ENCODE results near the gene KLHL33.

Gene KLHL33

DNA sequence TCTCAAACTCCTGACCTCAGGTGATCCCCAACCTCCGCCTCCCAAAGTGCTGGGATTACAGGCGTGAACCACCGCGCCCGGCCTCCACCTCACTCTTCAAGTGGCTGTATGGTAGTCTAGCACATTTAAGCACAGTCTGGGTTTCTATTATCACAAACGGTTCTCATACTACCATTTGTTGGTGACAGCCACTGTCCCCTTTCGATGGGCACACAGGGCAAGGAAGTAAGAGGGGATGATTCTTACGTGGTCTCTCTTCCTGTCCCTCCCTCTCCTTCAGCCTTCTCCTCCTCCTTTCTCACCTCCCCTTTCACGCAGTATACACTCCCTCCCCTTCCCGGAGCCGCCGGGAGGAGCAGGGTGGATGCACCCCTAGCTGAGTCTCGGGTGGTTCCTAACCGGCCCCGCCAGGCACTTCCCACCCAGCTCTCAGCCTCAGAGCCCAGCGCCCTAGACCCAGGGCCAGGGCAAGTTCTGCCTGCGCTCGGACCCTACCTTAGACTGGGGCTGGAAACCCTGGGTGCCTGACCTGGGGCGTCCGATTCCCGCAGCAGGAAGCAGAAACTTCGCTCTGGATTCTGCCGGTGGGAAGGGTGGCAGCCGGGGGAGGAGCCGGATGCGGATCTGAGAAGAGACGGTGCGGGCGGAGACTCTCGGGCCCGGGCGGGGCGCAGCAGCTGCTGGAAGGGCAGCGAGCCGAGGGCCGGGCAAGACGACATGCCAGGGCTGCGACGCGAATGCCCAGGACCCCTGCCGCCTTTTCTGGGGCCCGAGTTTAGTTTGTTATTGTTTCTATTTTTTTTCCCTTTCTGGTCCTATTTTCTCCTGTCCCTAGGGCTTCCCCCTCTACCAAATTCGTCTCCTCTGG lies 22.9 kb downstream of the KLHL33 start, which contains the start of gene TEP1:
Gene TEP1 (minus strand): TSS at position 626 of the 868 bp plus-strand sequence. CDS start 5,062 bp downstream, outside the sequence.
- peak; percentile 79 for DNase-seq

DNA sequence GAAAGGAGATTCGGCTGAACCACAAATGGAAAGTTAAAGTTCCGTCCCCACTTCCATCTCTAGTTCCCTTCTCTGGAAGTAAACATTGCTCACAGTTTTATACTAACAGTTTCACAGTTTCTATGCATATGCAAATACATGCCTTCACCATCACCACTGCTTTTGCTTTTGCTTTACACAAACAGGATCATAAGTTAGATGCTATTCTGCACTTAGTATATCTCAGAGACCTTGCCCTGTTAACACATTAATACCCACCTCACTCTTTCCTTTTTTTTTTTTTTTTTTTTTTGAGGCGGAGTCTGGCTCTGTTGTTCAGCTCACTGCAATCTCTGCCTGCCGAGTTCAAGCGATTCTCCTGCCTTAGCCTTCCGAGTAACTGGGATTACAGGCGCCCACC lies 23.6 kb downstream of the KLHL33 start:
- no peak for DNase-seq

DNA sequence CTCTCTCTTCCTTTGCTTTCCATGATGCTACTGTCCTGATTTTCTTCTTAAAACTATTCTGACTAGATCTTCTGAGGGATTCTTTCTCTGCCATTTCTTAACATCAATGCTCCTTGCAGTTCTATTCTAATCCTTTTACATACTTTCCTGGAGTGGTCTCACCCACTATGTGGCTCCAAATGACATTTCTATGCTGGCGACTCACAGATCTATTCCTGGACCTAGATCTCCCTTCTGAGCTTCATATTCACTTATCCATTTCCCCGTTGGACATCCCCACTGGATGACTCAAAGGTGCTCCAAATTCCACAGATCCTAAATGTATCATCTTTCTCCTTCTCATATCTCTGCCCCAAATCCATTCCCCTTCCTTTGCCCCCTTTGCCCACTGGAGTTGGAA lies 26.7 kb downstream of the KLHL33 start:
- DNase-seq, result no peak

DNA sequence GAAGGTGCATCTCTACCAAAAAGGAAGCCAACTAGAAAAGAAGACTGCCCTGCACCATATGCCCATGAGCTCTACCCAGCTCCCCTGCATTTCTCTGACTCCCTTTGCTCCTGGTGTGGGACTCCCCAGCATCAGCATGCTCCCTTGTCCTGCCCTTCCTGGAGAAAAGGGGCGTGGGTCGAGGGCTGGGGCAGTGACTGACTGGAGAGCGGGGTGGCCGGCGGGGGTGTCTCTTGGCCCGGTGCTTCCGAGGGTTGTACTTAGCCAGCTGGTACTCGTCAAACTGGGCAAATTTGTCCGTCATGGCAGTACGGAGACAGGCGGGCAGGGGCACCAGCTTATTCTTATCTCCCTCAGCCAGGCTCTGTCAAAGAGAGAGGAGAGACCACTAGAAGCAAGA lies 32.4 kb downstream of the KLHL33 start:
- no peak for DNase-seq

DNA sequence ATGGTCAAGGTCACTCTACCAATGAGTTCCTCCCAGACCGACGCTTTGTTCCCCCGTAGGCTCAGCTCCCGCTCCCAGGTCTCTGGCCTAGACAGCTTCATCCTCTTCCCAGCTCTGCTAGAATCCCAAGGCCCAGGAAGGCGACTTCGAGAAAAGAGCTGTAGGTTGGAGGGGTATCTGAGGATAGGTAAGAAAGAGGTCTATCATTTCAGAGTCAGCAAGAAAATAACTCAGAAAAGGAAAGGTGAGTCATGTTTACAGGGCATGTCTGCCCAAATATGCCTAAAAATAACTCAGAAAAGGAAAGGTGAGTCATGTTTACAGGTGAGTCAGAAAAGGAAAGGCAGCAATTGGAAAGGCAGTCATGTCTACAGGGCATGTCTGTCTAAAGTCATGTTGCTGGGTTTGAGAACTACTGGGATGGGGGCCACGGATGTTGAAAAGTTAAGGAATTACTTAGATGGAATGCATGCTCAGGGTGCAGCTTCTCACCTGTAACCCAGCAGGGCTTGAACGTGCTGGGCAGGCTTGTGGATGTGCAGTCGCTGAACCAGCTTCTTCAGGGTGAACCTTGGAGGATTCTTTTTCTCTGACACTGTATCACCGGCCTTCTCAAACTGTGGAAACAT lies 34.9 kb downstream of the KLHL33 start:
- DNase-seq, result no peak

DNA sequence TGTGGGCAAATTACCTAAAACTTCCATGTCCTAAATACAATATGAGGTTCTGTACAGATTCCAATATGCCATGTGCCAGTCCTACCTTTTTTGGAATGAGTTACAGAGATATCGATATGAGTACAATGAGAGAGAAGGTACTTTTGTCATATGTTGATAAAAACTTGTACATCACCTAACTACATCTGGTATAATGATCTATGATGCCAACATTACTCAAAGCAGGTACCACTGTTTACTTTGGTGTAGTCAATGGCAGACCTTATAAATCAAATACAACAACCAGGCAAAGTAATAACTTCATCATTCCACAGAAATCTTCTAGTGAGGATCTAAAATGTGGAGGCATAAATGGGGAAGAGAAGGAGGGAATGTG lies 35.4 kb downstream of the KLHL33 start:
- no peak for DNase-seq

DNA sequence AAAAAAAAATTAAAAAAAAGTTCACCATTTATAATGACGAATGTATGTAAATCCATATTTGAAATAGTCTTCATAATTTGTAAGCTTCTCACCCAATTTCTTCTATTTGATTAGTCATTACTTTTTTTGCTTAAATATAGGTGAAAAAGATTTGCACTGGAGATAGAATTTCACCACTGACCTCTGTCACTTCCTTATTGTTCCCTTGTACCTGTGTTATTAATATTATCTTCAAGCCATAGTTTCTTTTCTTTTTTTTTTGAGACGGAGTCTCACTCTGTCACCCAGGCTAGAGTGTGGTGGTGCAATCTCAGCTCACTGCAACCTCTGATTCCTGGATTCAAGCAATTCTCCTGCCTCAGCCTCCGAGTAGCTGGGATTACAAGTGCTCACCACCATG lies 38.5 kb downstream of the KLHL33 start:
- DNase-seq, result no peak

DNA sequence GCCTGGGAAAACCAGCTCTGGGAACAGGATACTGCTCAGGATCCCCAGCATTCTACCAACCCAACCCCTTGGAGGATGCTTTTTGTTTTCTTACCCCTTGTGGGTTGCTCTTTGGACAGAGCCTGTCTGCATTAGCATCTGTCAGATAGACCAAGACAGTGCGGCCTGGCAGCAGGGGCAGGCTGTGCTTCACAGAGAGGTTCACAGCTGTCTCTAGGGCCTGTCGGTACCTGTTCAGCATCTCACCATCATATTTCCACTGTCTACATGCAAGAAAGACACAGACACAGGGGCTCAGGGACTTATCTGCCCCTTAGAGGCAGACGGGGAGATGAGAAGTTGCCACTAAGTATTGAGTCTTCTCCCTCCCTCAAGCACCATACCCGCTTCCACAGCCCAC lies 44.5 kb downstream of the KLHL33 start:
- DNase-seq, result no peak

DNA sequence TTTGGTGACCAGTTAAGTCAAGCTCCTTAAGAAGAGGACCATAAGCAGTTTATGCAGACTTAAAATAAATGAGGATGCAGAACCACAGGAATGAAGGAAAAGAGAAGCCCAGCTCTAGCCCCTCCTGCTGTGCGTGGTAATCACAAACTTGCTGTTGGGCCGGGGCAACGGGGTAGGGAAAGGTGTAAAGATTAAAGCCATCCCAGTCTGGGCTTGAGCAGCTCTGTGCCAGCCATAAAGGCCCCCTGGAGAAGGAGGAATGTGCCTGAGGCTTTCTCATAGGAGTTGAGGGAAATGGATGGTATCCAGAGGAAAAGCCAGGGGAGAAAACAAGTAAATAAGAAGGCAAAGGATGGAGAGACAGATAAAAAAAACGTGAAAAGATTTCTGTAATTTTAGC lies 47.8 kb downstream of the KLHL33 start:
- no peak for DNase-seq

DNA sequence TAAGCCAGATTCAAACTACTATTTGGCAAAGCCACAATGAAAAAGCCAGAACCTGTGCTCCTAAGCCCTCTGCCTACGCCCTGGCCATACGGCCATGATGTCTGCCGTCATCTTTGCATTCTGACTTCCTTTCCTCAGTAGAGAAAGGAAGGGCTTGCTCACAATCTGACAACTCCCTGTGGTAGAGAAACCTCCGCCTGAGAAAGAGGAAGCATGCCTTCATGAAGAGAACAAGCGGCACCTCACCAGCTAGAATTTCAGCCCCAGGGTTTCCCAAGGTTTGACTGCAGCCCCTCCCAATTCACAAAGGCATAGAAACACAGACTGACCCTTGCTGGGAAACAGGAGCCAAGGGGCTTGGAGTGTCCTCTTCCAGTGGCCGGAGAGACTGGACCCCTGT lies 48.4 kb downstream of the KLHL33 start:
- DNase-seq, result no peak

DNA sequence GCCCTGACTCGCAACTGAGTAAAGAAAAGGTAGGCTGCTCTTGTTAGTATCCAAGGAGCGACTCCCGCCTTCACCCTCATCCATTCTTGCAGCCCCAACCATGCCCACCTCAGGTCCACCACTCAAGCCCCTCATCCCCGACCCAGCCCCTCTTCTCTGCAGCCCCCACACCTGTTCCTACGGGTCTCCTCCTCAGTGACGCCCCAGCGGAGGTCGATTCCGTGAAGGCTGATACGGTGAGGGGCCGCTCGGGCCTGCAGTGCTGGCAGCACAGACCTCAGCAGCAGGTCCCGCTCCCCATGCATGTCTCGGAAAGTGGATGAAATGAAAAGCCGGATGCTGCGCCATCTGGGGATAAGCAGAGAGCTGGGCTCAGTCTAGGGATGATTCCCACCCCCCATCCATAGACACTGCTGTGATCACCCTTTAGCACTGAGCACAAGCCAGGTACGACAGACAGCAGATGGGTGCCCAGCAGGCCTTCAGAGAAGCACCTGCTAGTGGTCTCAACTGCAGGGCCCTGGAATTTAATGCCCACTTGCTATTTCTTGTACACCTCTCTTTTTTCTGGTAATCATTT lies 49.6 kb downstream of the KLHL33 start:
- no peak for DNase-seq

DNA sequence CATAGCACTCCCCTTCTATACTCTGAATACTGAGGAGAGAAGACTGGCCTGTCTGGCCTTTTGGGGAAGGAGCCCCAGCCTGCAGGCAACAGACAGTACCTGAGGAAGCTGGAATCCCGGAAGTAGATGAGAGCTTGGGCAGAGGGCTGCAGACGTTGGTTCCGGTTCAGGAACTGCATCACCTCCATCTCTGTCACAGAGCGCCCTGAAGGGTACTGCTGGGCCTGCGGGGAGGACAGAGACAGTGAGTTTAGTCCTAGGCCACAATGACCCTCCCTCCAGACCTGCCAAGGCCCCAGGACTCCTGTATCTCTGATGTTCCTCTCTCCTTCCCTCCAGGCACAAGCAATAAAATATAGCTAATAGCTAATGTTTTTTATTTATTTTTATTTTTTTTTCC lies 51.1 kb downstream of the KLHL33 start:
- no peak for DNase-seq

DNA sequence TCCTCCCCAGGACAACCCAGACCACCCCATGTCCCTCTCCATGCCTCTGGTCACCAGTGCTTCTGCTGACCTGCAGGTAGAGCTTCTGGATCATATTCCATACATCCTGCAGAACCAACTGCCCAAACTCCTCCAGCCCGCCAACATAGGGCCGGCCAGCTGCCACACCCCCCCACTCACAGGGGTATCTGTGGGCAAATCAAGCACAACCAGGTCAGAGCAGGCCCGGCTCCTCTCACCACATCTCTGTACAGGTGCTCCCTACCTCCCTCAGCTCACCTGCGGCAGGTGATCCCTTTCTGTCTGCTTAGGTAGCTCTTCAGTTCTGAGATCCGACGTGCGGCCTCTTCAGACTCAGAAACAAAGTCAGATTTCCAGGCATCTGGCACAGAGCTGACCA lies 51.6 kb downstream of the KLHL33 start:
- no peak for DNase-seq

DNA sequence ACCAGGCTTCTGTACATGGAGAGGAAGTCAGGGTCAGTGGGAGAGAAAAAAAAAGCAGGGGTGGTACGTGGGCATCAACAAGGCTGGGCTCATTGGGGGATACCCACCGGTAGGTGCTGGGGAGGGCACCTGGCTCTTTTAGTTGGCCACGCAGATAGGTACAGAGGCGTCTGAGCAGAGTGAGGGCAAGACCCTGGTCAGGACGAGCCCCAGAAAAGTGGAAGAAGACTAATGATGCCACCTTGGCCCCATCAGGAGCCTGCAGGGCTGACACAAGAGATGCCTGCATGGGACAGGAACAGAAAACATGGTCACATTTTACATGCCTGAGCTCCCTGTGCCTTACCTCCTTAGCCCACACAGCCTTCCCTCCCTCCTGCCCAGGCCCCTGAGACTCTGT lies 52.3 kb downstream of the KLHL33 start:
- no peak for DNase-seq

DNA sequence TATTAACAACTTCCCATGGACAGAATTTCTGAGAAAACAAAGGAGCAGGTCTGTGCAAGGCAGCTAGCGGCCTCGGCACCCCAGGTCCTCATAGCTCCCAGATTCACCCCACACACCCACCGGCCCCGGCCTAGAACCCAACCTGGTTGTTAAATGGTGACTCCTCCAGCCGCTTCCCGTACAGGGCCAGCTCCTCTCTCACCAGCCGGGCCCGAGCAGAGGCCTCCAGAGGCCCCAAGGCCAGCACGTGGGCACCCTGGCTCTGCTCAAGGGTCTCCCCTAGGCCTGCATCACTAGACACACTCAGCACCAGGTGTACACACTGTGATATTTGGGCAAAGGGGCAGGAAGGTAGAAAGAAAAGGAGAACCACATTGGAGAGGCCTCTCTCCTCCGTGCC lies 52.9 kb downstream of the KLHL33 start:
- DNase-seq, result no peak

DNA sequence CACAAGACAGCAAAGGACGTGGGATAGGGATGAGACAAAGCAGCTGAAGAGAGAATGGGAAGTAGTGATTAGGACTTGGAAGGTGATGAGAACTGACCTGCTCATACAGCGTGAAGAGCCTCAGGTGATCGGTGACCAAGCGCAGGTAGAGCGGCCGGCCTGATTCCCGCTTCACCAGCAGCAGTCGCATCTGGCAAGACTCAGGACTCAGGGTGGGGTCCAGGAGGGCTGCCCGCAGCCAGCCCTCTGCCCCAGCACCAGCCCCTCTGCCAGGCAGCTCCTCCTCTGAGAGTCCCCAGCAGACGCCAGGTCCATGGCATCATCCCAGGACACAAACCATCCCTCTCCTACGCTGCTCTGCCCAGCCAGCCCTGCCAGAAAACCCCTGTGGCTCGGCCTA lies 53.4 kb downstream of the KLHL33 start:
- no peak for DNase-seq

DNA sequence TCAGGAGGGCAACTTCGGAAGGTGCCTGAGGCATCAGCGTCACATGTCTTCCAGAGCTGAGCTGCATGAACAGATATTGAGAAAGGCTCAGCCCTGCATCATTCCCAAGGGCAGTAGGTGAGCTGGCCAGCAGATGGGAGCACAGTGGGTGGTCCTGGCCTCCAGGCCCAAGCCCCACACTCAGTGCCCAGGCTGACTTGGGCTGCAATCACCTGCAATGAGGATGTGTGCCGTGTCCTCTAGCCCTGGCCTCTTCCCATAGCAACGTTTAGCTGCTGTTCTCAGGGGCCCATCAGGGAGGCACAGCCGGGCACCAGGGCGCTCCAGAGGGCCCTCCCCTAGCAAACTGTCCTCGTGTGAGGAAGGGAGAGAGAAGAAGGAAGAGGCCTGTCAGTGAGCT lies 54.6 kb downstream of the KLHL33 start:
- no peak for DNase-seq

DNA sequence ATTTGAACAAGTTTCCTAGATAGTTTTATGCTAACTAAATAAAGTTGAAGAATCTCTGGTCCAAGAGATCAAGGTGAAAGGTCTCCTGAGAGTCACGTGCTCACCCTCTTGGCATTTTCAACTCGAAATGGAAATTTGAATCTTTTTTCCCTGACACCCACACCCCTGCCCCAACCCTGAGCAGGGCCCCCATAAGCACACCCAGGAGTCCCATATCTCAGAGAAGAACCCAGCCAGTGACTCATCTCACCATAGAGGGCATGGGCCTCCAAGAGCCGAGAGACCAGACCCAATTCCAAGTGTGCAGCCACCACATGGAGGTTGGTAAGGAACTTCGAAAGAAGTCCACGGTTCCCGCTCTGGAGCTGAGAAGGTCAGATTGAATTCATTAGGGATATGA lies 55.3 kb downstream of the KLHL33 start:
- no peak for DNase-seq

DNA sequence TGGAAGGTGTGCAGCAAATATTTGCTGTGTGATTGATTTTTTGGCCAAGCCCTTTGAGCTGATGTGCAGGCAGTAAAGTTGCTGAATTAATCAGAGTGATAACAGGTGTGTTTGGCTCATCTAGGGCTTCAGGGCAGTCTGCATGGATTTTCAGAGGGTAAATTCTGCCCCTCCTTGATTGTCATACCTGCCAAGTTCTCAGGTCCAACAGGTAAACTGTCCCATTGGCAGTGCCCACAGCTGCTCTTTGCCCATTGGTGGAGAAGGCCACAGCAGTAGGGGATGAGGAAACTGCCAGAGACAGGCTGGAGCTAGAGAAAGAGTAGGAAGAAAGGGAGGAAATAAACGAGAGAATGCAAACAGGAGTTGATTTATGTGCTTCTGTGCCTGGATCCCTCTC lies 56.2 kb downstream of the KLHL33 start:
- no peak for DNase-seq

DNA sequence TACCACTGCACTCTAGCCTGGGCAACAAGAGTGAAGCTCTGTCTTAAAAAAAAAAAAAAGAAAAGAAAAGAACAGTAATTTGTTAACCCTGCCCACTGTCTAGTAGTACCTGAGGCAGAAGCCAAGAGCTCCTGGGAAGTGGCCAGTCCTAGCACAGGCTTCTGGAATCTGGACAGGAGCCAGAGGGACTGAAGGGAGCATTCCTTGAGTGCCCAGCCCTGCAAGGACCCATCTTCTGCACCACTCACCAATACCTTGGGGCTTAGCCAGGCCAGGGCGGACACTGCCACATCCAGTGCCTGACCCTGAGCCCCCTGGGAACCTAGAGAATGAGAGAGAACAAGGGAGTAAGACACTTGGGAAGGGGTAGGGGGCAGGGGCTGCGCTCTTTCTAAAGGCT lies 58.8 kb downstream of the KLHL33 start:
- no peak for DNase-seq

DNA sequence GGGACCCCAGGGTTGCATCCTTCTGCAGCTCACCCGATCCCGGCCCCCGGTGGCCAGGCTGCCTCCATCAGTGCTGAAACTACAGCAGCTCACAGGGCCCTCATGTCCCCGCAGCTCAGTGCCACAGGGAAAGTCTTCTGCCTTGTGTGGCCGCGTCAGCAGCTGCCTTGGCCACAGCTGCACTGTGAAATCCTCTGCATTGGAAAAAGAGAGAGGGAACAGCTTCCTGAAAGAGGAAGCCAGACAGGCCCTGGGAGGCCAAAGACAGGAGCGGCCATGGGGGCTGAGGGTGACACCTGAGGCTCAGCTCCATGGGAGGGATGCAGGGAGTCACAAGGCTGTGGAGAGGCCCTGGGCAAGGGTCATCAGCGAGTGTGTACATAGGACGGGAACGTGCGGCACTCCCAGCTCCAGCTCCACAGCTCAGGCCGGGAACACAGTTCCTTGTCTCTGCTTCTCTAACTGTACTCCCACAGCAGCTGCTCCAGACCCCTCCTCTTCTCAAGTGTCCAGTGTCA lies 59.8 kb downstream of the KLHL33 start:
- no peak for DNase-seq
